IMR-90 (cell line): Measurements from ENCODE around the gene ALKBH6. TPM values are rescaled to one million over a fixed set of nuclear protein-coding genes. Genes with fewer than 3 reads are reported as not detected.

ENCODE experiments used
- ATAC-seq: fragments of 200-7000 bp; cut with Tn5 transposase; 2 replicates; pipeline ENCODE4 v1.9.1; 2020; ENCODE audit warnings: low read depth, mild to moderate bottlenecking, moderate library complexity
- BruUV-seq: library from RNA; stranded (reverse); fragments of 400-500 nt; replicated peaks from 2 replicates; lab custom pipeline; 2021; lab: Mats Ljungman, UMichigan
- CTCF ChIA-PET: fragments of 300-600 bp; formaldehyde crosslinking; extraction: SDS; loops from one replicate; lab custom pipeline; 2021; ENCODE audit warnings: antibody characterized with exemption; lab: Yijun Ruan, JAX
- POLR2A ChIA-PET: fragments of 300-600 bp; sonication (Branson Sonifier 250); formaldehyde crosslinking; loops from one replicate; lab custom pipeline; 2022; ENCODE audit warnings: antibody characterized with exemption; ENCODE audit not compliant: unreplicated experiment; lab: Charles Lee
- DNase-seq: peaks from one replicate; pipeline ENCODE4 v3.0.0; 2013
- H2AFZ ChIP-seq: replicated peaks from 2 replicates; pipeline ENCODE3; 2013; ENCODE audit warnings: low read length, mild to moderate bottlenecking; ENCODE audit not compliant: poor library complexity
- H2AK5ac ChIP-seq: 2 replicates; pipeline ENCODE4 v1.6.1; 2013; ENCODE audit warnings: low read depth, low read length, inconsistent platforms
- H2AK9ac ChIP-seq: replicated peaks from 2 replicates; pipeline ENCODE3; 2013; ENCODE audit warnings: mild to moderate bottlenecking, low read depth, low read length, moderate library complexity; ENCODE audit not compliant: poor library complexity
- H2BK120ac ChIP-seq: 2 replicates; pipeline ENCODE4 v1.6.1; 2013; ENCODE audit warnings: low read depth, low read length, inconsistent platforms
- H2BK15ac ChIP-seq: 3 replicates; pipeline ENCODE4 v1.6.1; 2013; ENCODE audit warnings: low read depth, low read length, inconsistent platforms
- H2BK20ac ChIP-seq: 2 replicates; pipeline ENCODE4 v1.6.1; 2013; ENCODE audit warnings: low read depth, mild to moderate bottlenecking, inconsistent platforms, low read length, moderate library complexity
- H2BK5ac ChIP-seq: 2 replicates; pipeline ENCODE4 v1.6.1; 2013; ENCODE audit warnings: mild to moderate bottlenecking, low read depth, low read length, inconsistent platforms; ENCODE audit not compliant: poor library complexity, severe bottlenecking
- H3K14ac ChIP-seq: replicated peaks from 2 replicates; pipeline ENCODE4 v1.6.1; 2013; ENCODE audit warnings: low read depth, low read length, inconsistent platforms
- H3K18ac ChIP-seq: 2 replicates; pipeline ENCODE4 v1.6.1; 2013; ENCODE audit warnings: low read depth, low read length, control low read depth
- H3K23ac ChIP-seq: 2 replicates; pipeline ENCODE4 v1.6.1; 2013; ENCODE audit warnings: low read depth, low read length, inconsistent platforms
- H3K27ac ChIP-seq: 2 replicates; pipeline ENCODE4 v1.5.1; 2013; ENCODE audit warnings: mild to moderate bottlenecking, control low read depth, low read length; ENCODE audit not compliant: insufficient read depth
- H3K27me3 ChIP-seq: 2 replicates; pipeline ENCODE4 v1.6.1; 2013; ENCODE audit warnings: low read length; ENCODE audit not compliant: control insufficient read depth, insufficient read depth
- H3K36me3 ChIP-seq: 2 replicates; pipeline ENCODE4 v1.6.1; 2013; ENCODE audit warnings: low read length, mixed read lengths; ENCODE audit not compliant: control insufficient read depth, insufficient read depth
- H3K4ac ChIP-seq: 2 replicates; pipeline ENCODE4 v1.6.1; 2013; ENCODE audit warnings: low read depth, low read length, inconsistent platforms
- H3K4me1 ChIP-seq: 2 replicates; pipeline ENCODE4 v1.6.1; 2013; ENCODE audit warnings: low read length, mixed read lengths; ENCODE audit not compliant: control insufficient read depth, insufficient read depth
- H3K4me2 ChIP-seq: 2 replicates; pipeline ENCODE4 v1.6.1; 2013; ENCODE audit warnings: low read depth, mild to moderate bottlenecking, control low read depth, low read length, moderate library complexity
- H3K4me3 ChIP-seq: 2 replicates; pipeline ENCODE4 v1.5.1; 2013; ENCODE audit warnings: low read depth, mild to moderate bottlenecking, control low read depth, low read length, moderate library complexity; ENCODE audit not compliant: insufficient read depth
- H3K56ac ChIP-seq: 2 replicates; pipeline ENCODE4 v1.6.1; 2013; ENCODE audit warnings: low read length, inconsistent platforms; ENCODE audit not compliant: insufficient read depth; ENCODE audit errors: extremely low read depth
- H3K79me1 ChIP-seq, 2 experiments: 2 replicates each; pipeline ENCODE4 v1.6.1; 2013; ENCODE audit warnings: low read length in 2 of 2, inconsistent platforms in 1 of 2, low read depth in 1 of 2
- H3K9ac ChIP-seq: 2 replicates; pipeline ENCODE4 v1.6.1; 2013; ENCODE audit warnings: low read depth, low read length, control low read depth
- H3K9me1 ChIP-seq: 2 replicates; pipeline ENCODE4 v1.6.1; 2013; ENCODE audit warnings: low read length, inconsistent platforms; ENCODE audit not compliant: insufficient read depth
- H3K9me3 ChIP-seq: 2 replicates; pipeline ENCODE4 v1.6.1; 2013; ENCODE audit warnings: low read length; ENCODE audit not compliant: control insufficient read depth, insufficient read depth
- H4K20me1 ChIP-seq: 2 replicates; pipeline ENCODE4 v1.6.1; 2013; ENCODE audit warnings: low read length, inconsistent platforms; ENCODE audit not compliant: insufficient read depth
- H4K5ac ChIP-seq: 2 replicates; pipeline ENCODE4 v1.6.1; 2013; ENCODE audit warnings: mild to moderate bottlenecking, low read depth, low read length, control low read depth
- H4K8ac ChIP-seq, 2 experiments: 2 replicates each; pipeline ENCODE4 v1.6.1; 2013; ENCODE audit warnings: low read depth in 2 of 2, low read length in 2 of 2, control low read depth in 1 of 2, inconsistent platforms in 1 of 2
- H4K91ac ChIP-seq: 2 replicates; pipeline ENCODE4 v1.6.1; 2013; ENCODE audit warnings: low read depth, low read length, inconsistent platforms; ENCODE audit not compliant: insufficient read depth
- BHLHE40 ChIP-seq: fragments of 150-350 bp; IDR thresholded peaks from 2 replicates; pipeline ENCODE4 v1.6.1; 2016; ENCODE audit warnings: mild to moderate bottlenecking, low read depth, low read length
- CHD1 ChIP-seq: IDR thresholded peaks from 2 replicates; pipeline ENCODE4 v1.6.1; 2012; ENCODE audit warnings: low read depth, low read length, improper control_type of control experiment
- FOS ChIP-seq: fragments of 150-350 bp; IDR thresholded peaks from 2 replicates; pipeline ENCODE4 v1.6.1; 2016; ENCODE audit warnings: low read depth, low read length
- MAFK ChIP-seq: IDR thresholded peaks from 2 replicates; pipeline ENCODE4 v1.6.1; 2012; ENCODE audit warnings: low read depth, low read length, improper control_type of control experiment
- MAZ ChIP-seq: IDR thresholded peaks from 2 replicates; pipeline ENCODE4 v1.6.1; 2012; ENCODE audit warnings: low read depth, mild to moderate bottlenecking, low read length, improper control_type of control experiment, moderate library complexity, borderline replicate concordance
- NFE2L2 ChIP-seq: fragments of 150-350 bp; IDR thresholded peaks from 2 replicates; pipeline ENCODE4 v1.6.1; 2016; ENCODE audit warnings: low read depth, mild to moderate bottlenecking, low read length
- RCOR1 ChIP-seq: IDR thresholded peaks from 2 replicates; pipeline ENCODE4 v1.6.1; 2012; ENCODE audit warnings: mild to moderate bottlenecking, low read length, improper control_type of control experiment; ENCODE audit not compliant: insufficient replicate concordance
- SMC3 ChIP-seq: fragments of 150-350 bp; IDR thresholded peaks from 2 replicates; pipeline ENCODE4 v1.6.1; 2016; ENCODE audit warnings: low read depth, mild to moderate bottlenecking, antibody characterized with exemption, low read length, moderate library complexity
- WGBS, 2 experiments: methylation state at CpG; one replicate each; pipeline versions ENCODE4 v1.1.5 to v1.1.7; 2013; ENCODE audit warnings: missing lambda C conversion rate in 2 of 2; ENCODE audit not compliant: insufficient read length in 1 of 2; ENCODE audit errors: extremely low coverage in 2 of 2; 5-methylcytosine and 5-hydroxymethylcytosine counted together
- dilution Hi-C: fragments of 300-500 bp; cut with HindIII; formaldehyde crosslinking; loops from one replicate; pipeline ENCODE4 v1.14.3; 2018; ENCODE audit warnings: low sequenced_read_pairs; ENCODE audit not compliant: unreplicated experiment
- in situ Hi-C: fragments of 300-500 bp; cut with MboI; formaldehyde crosslinking; loops from 3 replicates; pipeline ENCODE4 v1.14.3; 2019; ENCODE audit warnings: low sequenced_read_pairs, inconsistent platforms, mixed read lengths
- intact Hi-C: fragments of 100-400 bp; cut with micrococcal nuclease; formaldehyde crosslinking; loops from 2 replicates; pipeline ENCODE4 v1.10.0; 2022
- polyA plus RNA-seq, 3 experiments: library from polyadenylated mRNA; depleted of rRNA; stranded (reverse); fragments of >200 nt; gene quantifications; 2 replicates each; pipeline ENCODE4 v1.2.3, GENCODE V29; 2012; ENCODE audit warnings: low replicate concordance in 1 of 3
- total RNA-seq: library from RNA; depleted of rRNA; stranded (reverse); fragments of >200 nt; gene quantifications from 2 replicates; pipeline ENCODE4 v1.2.3, GENCODE V29; 2012
- TF ChIP-seq, protein P1 (sequence below): fragments of 150-350 bp; IDR thresholded peaks from 2 replicates; pipeline ENCODE4 v1.6.1; 2016; ENCODE audit warnings: low read depth, mild to moderate bottlenecking, low read length, moderate library complexity, borderline replicate concordance
- TF ChIP-seq, protein P2 (sequence below): fragments of 150-350 bp; IDR thresholded peaks from 2 replicates; pipeline ENCODE4 v1.6.1; 2017; ENCODE audit warnings: mild to moderate bottlenecking, antibody characterized with exemption, low read length, low read depth

Gene ALKBH6
- total and polyA plus RNA-seq, 2 of the 4 experiments (the other 2 are of a cell fraction) = 12.9 to 38.7 TPM

DNA sequence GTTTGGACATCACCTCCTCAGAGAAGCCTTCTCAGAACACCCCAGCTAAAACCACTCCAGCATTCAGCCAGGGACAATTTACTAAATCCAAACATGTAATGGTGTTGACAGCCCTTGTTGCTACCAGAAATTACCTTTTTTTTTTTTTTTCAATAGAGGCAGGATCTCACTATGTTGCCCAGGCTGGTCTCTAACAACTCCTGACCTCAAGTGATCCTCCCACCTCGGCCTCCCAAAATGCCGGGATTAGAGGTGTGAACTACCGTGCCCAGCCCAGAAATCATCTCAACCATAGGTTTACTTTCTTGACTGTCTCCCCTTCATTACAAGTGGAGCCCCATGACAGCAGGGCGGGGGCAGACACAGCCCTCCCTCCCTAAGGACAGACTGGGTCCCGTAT lies 9.4 kb upstream of the ALKBH6 start:
- CTCF ChIA-PET = no interaction called here
- BruUV-seq = no TSS peak
- no peak overlapping the region for H2AK9ac ChIP-seq

More for the DNA sequence above, 9.4 kb upstream of the ALKBH6 start:
- H3K27me3 ChIP-seq = no peaks in the 10 kb centered on the region
- no peak overlapping the region for H2BK120ac ChIP-seq
- H2BK15ac ChIP-seq = no peak overlapping the region
- H4K8ac ChIP-seq = no peak overlapping the region
- no peak overlapping the region for H3K27ac ChIP-seq
- peaks cover 6% of the 10 kb centered on the region; the same call in 1 of the 2 replicates for H3K9me1 ChIP-seq
- H2BK5ac ChIP-seq = no peak overlapping the region
- H3K4me3 ChIP-seq = no peak overlapping the region
- no peak overlapping the region for H2AK5ac ChIP-seq
- H3K14ac ChIP-seq = no peak overlapping the region
- POLR2A ChIA-PET = no interaction called here
- WGBS, 2 experiments = no CpG with 5 or more reads among the region's 5 CpGs
- no peak overlapping the region for H3K18ac ChIP-seq
- H3K79me1 ChIP-seq = peaks cover 0 to 3% of the 10 kb centered on the region in 2 experiments; a peak in 2 of 4 replicates
- H3K4ac ChIP-seq = no peak overlapping the region
- no peak overlapping the region for H3K4me2 ChIP-seq
- H3K23ac ChIP-seq = no peak overlapping the region
- H2BK20ac ChIP-seq = no peak overlapping the region
- no peaks in the 10 kb centered on the region for H3K4me1 ChIP-seq
- ATAC-seq = no peak
- H2AFZ ChIP-seq = no peak overlapping the region
- H3K9ac ChIP-seq = no peak overlapping the region
- peaks cover 70% of the 10 kb centered on the region for H3K36me3 ChIP-seq
- no peaks in the 10 kb centered on the region for H3K9me3 ChIP-seq
- H4K5ac ChIP-seq = no peak overlapping the region
- H4K20me1 ChIP-seq = no peaks in the 10 kb centered on the region; the same call in 1 of the 2 replicates
- no peak for DNase-seq
- no peak overlapping the region for H4K91ac ChIP-seq
- dilution Hi-C loops = no loop called here
- TF ChIP-seq CHD1 (no peak), MAFK (no peak), BHLHE40 (no peak), NFE2L2 (no peak), SMC3 (no peak), FOS (no peak), RCOR1 (no peak), MAZ (no peak)
- TF ChIP-seq, protein P1, sequence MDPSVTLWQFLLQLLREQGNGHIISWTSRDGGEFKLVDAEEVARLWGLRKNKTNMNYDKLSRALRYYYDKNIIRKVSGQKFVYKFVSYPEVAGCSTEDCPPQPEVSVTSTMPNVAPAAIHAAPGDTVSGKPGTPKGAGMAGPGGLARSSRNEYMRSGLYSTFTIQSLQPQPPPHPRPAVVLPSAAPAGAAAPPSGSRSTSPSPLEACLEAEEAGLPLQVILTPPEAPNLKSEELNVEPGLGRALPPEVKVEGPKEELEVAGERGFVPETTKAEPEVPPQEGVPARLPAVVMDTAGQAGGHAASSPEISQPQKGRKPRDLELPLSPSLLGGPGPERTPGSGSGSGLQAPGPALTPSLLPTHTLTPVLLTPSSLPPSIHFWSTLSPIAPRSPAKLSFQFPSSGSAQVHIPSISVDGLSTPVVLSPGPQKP = no peak
- TF ChIP-seq, protein P2, sequence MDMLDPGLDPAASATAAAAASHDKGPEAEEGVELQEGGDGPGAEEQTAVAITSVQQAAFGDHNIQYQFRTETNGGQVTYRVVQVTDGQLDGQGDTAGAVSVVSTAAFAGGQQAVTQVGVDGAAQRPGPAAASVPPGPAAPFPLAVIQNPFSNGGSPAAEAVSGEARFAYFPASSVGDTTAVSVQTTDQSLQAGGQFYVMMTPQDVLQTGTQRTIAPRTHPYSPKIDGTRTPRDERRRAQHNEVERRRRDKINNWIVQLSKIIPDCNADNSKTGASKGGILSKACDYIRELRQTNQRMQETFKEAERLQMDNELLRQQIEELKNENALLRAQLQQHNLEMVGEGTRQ = no peak
- intact Hi-C loops = no loop called here
- H3K56ac ChIP-seq = no peak overlapping the region
- in situ Hi-C loops = no loop called here
